Activated naive CD4-positive, alpha-beta T cell treated with Interleukin-2 at 50 U/mL for 16 hours (primary cell): ENCODE measurements around the gene GLO1.

Experiments used
- DNase-seq: peaks from one replicate; pipeline ENCODE4 v3.0.0-alpha.2; 2020

Gene GLO1

DNA sequence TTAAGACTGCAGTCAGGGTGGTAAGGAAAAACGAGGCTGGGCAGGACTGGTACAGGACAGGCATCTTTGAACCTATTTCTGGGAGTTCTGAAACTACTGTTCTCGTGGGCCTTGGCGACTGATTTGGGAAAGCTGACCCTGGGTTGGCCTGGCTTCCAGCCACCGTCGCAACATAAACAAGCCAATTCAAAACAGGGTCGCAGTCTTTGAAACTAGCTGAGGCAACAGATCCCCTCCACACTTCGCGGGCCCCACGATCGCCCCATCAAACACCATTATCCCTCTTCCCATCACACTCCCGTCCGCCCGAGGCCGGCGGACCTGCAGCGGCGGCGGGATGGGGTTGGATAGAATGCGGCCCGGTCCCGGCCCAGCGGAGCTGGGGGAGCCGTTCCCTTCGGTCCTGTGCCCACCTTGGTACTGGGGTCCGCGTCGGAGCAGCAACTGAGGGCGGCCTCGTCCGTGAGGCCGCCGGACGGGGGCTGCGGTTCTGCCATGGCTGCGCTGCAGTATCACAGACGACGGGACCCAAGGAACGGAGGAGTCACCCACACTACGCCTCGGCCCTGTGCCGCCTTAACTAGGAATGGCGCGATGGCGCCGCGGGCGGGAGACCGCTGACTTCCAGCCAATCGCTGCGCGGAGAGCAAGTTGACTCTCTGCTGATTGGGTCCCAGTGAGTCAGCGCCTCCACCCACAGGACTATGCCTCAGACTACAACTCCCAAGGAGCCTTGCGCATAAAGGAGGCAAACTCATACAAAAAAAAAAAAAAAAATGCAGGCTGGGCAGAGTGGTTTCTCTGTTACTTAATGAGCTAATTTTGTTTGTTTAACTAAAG lies at the start of gene GLO1:
TSS of gene GLO1 (minus strand) at position 588 of the 840 bp plus-strand sequence. CDS start at position 497, 91 bp downstream.
- peak; percentile 97 for DNase-seq

GRCh38 chr6:38750968-38751615 lies 48.1 kb upstream of the GLO1 start:
- DNase-seq = peak; percentile 49

DNA sequence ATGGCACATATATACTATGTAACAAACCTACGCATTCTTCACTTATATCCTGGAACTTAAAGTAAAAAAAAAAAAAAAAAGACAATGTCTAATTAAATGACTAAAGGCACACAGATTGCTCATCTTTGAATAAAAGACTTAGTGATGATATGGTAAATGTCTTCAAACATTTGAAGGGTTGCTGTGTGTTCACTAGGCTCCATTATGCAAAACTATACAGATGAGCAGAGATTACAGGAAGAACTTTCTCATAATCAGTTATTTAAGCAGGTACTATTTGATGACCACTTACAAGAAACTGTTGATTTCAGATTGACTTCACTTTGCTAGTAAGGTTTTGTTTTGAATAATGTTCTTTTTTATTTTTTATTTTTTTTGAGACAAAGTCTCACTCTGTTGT lies 46.5 kb upstream of the GLO1 start:
- DNase-seq = no peak

DNA sequence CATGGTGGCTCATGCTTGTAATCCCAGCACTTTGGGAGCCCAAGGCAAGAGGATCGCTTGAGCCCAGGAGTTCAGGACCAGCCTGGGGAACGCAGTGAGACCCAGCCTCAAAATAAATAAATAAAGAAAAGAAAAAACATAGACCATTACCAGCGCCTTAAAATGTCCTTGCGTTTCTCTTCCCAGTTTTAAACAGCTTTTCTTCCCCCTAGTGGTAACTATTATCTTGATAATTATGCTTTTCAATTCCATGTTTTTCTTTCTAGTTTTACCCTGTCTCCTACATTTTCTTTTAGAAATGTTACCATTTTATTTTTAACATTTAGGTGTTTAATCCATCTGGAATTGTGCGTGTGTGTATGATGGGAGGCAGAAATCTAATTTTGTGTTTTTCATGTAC lies 36.6 kb upstream of the GLO1 start:
- DNase-seq = no peak

- DNase-seq = no peak
Measured at GRCh38 chr6:38738261-38738660, 35.3 kb upstream of the GLO1 start.

- no peak for DNase-seq
Measured at GRCh38 chr6:38736951-38737350, 34.0 kb upstream of the GLO1 start.

GRCh38 chr6:38730140-38730862 lies 27.4 kb upstream of the GLO1 start:
- no peak for DNase-seq

- no peak for DNase-seq
Measured at GRCh38 chr6:38728203-38728602, 25.3 kb upstream of the GLO1 start.

GRCh38 chr6:38725414-38726183 lies 22.7 kb upstream of the GLO1 start:
- no peak for DNase-seq

DNA sequence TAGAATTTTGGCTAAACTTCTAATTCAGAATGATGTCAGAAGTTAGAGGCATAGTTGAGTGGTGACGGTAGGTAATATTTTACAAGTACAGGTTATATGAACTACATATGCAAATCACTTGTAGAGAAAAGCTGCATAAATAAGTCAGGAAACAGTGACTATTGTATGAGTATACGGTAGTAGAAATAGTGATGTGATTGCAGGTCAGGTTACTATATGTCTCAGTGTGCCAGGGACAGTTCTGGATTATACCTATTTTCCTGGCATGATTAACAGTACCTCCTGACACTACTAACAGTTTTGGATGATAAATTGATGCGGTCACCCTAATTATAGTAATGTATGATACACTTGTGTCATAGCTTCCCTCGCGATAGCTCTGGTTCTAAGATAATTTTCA lies 21.4 kb upstream of the GLO1 start:
- DNase-seq = no peak

DNA sequence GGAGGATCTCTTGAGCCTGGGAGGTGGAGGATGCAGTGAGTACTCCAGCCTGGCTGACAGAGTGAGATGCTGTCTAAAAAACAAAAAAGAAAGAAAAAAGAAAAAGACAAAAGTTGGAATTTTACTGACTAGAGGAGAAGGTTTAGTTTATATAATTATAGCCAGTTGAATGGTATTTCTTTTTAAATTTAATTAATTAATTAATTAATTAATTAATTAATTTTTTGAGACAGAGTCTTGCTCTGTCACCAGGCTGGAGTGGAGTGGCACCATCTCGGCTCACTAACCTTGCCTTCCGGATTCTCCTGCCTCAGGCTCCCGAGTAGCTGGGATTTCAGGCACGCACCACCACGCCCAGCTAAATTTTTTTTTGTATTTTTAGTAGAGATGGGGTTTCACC lies 20.8 kb upstream of the GLO1 start:
- no peak for DNase-seq

DNA sequence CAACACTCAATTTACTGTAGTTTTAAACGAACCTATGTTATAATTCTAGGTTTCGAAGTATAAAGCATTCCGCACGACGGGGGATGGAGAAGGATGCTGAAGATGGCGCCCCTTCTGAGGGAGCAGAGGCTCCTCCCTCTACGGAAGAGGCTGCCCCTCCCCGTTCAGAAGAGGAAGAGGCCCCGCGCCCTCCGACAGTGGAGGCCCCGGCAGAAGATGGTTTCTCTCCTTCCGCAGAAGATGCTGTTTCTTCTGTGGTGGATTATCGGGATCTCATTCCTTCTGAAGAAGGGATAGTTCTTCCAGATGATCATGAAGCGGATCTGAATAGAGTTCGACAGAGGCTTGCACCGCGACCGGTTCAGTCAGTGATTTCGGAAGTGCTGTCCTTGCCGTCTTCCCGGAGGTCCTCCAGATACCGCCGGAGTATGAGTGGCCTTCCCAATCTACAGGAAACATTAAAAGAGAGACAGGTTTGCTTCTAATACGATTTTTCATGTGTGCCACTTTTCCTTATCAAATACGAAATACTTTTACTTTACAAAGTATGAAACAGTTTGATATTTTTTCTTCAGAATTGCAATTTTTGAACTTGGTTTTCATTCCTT lies 19.9 kb upstream of the GLO1 start:
- DNase-seq = no peak

- DNase-seq = no peak
Measured at GRCh38 chr6:38722038-38722437, 19.1 kb upstream of the GLO1 start.

DNA sequence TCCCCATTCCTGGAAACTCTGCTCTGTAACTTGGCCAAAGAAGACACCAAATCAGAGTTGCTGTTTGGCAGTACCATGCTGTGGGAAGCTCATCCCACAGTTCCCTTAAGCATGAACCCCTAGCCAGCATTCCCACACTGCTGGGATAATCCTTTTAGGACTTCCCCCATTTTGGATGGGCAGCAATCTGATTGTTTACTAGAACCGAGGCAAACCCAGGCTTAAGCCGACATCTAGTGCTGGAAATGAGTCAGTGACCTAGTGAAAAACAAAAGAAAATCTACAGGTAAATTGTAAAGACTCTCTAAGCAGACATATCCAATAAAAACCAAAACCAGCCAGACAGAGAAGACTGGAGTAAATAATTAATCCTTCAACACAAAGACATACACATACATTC lies 17.4 kb upstream of the GLO1 start:
- no peak for DNase-seq

- no peak for DNase-seq
Measured at GRCh38 chr6:38719358-38719757, 16.4 kb upstream of the GLO1 start.

DNA sequence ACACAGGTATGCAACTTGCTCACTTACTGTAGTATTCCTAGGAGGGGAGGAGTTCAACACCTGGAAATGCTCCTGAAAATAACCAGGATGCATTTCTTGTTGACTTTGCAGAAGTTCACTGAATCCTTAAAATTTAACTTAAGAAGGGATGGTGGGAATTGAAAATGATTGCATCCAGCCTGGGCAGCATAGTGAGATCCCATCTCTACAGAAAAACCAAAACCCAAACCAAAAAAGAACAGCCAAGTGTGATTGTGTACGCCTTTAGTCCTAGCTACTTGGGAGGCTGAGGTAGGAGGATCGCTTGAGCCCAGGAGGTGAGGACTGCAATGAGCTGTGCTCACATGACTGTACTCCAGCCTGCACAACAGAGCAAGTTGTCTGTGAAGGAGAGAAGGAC lies 13.9 kb upstream of the GLO1 start:
- DNase-seq = no peak

GRCh38 chr6:38715016-38715689 lies 12.2 kb upstream of the GLO1 start, which contains the start of gene DNAH8:
DNAH8 (plus strand) TSS chr6:38715311; CDS start chr6:38722810, 7,499 bp downstream.
- DNase-seq = no peak

- peak; percentile 7 for DNase-seq
Measured at GRCh38 chr6:38714239-38715015, 11.5 kb upstream of the GLO1 start.

- peak; percentile 70 for DNase-seq
Measured at GRCh38 chr6:38713812-38714211, 10.9 kb upstream of the GLO1 start.

- DNase-seq = no peak
Measured at GRCh38 chr6:38708496-38708895, 5.6 kb upstream of the GLO1 start.

- DNase-seq = no peak
Measured at GRCh38 chr6:38705924-38706323, 3.0 kb upstream of the GLO1 start.
